Astrocyte of the spinal cord (primary cell): ENCODE data around the gene UGT1A9.

ENCODE experiments used
- DNase-seq: peaks from one replicate; pipeline ENCODE4 v3.0.0; 2011; ENCODE audit warnings: low read depth, low spot score
- H3K4me3 ChIP-seq: 2 replicates; pipeline ENCODE4 v1.5.1; 2011; ENCODE audit warnings: low read depth, mild to moderate bottlenecking, low read length, moderate library complexity
- CTCF ChIP-seq: IDR thresholded peaks from 2 replicates; pipeline ENCODE4 v1.5.1; 2012; ENCODE audit warnings: low read depth, mild to moderate bottlenecking, low read length, inconsistent platforms
- in situ Hi-C: cut with HindIII; loops from 2 replicates; pipeline ENCODE4 v1.10.0; 2017; ENCODE audit warnings: low sequenced_read_pairs

The UGT1A9 gene

GRCh38 chr2:233821709-233822100 is 150.0 kb downstream of the UGT1A9 start:
- no peak overlapping the region for H3K4me3 ChIP-seq
- no peak for TF ChIP-seq CTCF
- in situ Hi-C loops: no loop called here
- no peak for DNase-seq

- H3K4me3 ChIP-seq: no peak overlapping the region
- no peak for DNase-seq
- in situ Hi-C loops: no loop called here
- no peak for TF ChIP-seq CTCF
Observed at GRCh38 chr2:233822101-233822771, 150.5 kb downstream of the UGT1A9 start.
